Choroid plexus epithelial cell (primary cell): ENCODE data around the gene PGLYRP2.

Experiments used
- DNase-seq: peaks from one replicate; pipeline ENCODE4 v3.0.0-alpha.2; 2010; ENCODE audit warnings: low read depth
- H3K4me3 ChIP-seq: 2 replicates; pipeline ENCODE4 v1.5.1; 2011; ENCODE audit warnings: low read depth, mild to moderate bottlenecking, control low read depth, low read length, moderate library complexity
- TF ChIP-seq, protein P1 (sequence below): conservative IDR thresholded peaks from 2 replicates; pipeline ENCODE4 v1.5.1; 2011; ENCODE audit warnings: low read depth, mild to moderate bottlenecking, control low read depth, inconsistent platforms, low read length, moderate library complexity

Gene PGLYRP2

GRCh38 chr19:15429825-15430467 lies 49.4 kb downstream of the PGLYRP2 start:
- DNase-seq: no peak
- H3K4me3 ChIP-seq: no peak overlapping the region
- TF ChIP-seq, protein P1, sequence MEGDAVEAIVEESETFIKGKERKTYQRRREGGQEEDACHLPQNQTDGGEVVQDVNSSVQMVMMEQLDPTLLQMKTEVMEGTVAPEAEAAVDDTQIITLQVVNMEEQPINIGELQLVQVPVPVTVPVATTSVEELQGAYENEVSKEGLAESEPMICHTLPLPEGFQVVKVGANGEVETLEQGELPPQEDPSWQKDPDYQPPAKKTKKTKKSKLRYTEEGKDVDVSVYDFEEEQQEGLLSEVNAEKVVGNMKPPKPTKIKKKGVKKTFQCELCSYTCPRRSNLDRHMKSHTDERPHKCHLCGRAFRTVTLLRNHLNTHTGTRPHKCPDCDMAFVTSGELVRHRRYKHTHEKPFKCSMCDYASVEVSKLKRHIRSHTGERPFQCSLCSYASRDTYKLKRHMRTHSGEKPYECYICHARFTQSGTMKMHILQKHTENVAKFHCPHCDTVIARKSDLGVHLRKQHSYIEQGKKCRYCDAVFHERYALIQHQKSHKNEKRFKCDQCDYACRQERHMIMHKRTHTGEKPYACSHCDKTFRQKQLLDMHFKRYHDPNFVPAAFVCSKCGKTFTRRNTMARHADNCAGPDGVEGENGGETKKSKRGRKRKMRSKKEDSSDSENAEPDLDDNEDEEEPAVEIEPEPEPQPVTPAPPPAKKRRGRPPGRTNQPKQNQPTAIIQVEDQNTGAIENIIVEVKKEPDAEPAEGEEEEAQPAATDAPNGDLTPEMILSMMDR: no peak

- TF ChIP-seq, protein P1: no peak
- H3K4me3 ChIP-seq: no peak overlapping the region
Measured at GRCh38 chr19:15428956-15429824, 50.1 kb downstream of the PGLYRP2 start.

DNA sequence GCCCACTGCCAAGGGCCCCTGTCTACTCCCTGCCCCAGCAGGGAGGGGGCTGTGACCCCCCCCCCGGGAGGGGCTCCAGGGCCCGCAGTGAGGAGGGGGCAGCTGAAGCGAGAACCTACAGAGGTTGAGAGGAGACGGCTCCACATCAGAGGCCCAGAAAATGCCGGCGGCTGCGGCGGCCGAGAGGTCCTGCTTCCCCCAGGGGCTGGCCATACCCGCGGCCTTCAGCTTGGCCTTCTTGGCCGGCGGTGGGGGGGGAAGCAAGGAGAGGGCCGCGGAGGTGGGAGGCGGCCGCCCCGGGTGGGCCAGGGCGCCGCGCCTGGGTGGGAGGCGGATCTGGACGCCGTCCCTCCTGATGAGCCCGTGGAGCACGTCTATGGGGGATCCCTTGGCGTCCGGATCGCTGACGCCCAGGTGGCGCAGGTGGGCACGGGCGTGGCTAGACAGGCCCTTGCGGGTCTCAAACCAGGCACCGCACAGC lies 51.3 kb downstream of the PGLYRP2 start:
- DNase-seq: no peak
- TF ChIP-seq, protein P1: no peak
- H3K4me3 ChIP-seq: no peak overlapping the region

More at GRCh38 chr19:15428956-15429824, 50.1 kb downstream of the PGLYRP2 start:
- no peak for DNase-seq

DNA sequence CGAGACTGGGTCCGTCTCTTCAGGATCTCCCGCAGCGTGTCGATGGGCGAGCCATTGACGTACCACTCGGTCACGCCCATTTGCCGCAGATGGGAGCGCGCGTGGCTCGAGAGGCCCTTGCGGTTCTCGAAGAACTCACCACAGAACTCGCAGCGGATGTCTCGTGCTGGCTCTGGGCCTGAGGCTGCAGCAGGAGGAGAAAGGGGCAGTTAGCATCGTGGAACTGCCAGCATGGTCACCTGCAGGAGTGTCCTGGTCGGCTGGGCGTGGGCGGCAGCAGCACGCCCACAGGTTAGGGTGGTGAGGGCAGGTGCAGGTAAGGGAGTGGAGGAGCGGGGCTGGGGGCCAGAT lies 52.0 kb downstream of the PGLYRP2 start:
- TF ChIP-seq, protein P1: no peak
- no peak overlapping the region for H3K4me3 ChIP-seq
- no peak for DNase-seq

DNA sequence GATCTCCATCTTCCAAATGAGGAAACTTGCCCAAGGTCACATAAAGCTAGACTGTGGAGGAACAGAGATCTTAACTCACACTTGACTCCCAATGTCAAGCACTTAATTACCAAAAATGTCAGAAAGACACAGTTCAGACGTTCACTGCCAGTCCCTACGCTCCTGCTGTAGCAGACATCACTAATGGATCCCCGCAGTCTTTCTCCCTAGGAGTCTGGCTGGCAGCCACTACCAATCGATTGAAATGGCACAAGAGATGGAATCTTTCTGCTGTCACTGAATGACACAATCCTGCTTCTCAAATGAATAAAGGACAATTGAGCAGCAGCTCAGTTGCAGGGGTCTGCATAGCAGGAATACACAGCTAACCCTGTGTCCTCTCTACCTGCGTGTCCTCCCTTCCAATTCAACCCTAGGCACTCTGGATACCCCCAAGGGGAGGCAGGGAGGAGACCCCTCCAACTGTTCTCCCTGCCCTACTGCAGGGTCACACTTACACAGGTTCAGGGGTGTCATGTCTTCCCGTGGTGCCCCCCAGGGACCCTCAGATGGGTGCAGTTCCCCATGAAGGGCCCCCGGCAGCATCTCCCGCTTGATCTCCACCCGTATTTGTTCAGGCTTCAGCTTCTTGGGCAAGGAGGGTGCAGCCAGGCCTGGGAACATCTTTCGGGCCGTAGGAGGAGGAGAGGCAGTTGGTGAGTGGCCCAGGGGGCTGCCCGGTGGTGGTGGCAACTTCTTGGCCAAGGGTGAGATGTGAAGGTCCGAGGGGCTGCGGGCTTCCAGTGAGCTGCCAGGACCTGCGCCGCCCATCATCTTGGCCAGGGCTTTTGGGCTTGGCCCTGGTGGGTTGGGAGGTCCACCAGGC lies 52.6 kb downstream of the PGLYRP2 start:
- no peak overlapping the region for H3K4me3 ChIP-seq
- TF ChIP-seq, protein P1: no peak
- DNase-seq: no peak

GRCh38 chr19:15425321-15425950 lies 53.9 kb downstream of the PGLYRP2 start:
- no peak for DNase-seq
- TF ChIP-seq, protein P1: no peak
- H3K4me3 ChIP-seq: no peak overlapping the region
